ENCODE measurements around the gene ZNF526. TPM values are rescaled to one million over a fixed set of nuclear protein-coding genes. Genes with fewer than 3 reads are reported as not detected.

The ZNF526 gene
- total RNA-seq, 1 experiment from 2014 or later: 19.4 TPM

- POLR2A ChIA-PET: no interaction called here
- H3K27ac Mint-ChIP-seq (ENCODE audit: unreplicated experiment): no peak overlapping the region
- intact Hi-C loops (cut with micrococcal nuclease; ENCODE audit: unreplicated experiment): no loop called here
Measured at GRCh38 chr19:42271861-42272534, 51.9 kb downstream of the ZNF526 start.

GRCh38 chr19:42272535-42272897 lies 52.4 kb downstream of the ZNF526 start:
- H3K9me3 ChIP-seq: no peaks in the 10 kb centered on the region
- Mint-ChIP-seq H3K36me3 (ENCODE audit: insufficient read depth, unreplicated experiment) (peaks cover 11% of the 10 kb centered on the region), H3K9me3 (ENCODE audit: unreplicated experiment) (no peaks in the 10 kb centered on the region), H3K4me3 (ENCODE audit: unreplicated experiment) (no peak overlapping the region), H3K27me3 (ENCODE audit: insufficient read depth, unreplicated experiment) (no peaks in the 10 kb centered on the region), H3K4me1 (ENCODE audit: low read depth, unreplicated experiment) (no peaks in the 10 kb centered on the region), H3K27ac (ENCODE audit: unreplicated experiment) (no peak overlapping the region)
- POLR2A ChIA-PET: no interaction called here
- intact Hi-C loops (cut with micrococcal nuclease; ENCODE audit: unreplicated experiment): no loop called here
- CTCF ChIA-PET: no interaction called here
- H3K36me3 ChIP-seq (ENCODE audit: control insufficient read depth, insufficient read depth, low read length): no peaks in the 10 kb centered on the region
- DNase-seq: no peak
- TF ChIP-seq, protein P1, sequence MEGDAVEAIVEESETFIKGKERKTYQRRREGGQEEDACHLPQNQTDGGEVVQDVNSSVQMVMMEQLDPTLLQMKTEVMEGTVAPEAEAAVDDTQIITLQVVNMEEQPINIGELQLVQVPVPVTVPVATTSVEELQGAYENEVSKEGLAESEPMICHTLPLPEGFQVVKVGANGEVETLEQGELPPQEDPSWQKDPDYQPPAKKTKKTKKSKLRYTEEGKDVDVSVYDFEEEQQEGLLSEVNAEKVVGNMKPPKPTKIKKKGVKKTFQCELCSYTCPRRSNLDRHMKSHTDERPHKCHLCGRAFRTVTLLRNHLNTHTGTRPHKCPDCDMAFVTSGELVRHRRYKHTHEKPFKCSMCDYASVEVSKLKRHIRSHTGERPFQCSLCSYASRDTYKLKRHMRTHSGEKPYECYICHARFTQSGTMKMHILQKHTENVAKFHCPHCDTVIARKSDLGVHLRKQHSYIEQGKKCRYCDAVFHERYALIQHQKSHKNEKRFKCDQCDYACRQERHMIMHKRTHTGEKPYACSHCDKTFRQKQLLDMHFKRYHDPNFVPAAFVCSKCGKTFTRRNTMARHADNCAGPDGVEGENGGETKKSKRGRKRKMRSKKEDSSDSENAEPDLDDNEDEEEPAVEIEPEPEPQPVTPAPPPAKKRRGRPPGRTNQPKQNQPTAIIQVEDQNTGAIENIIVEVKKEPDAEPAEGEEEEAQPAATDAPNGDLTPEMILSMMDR (IDR thresholded peaks at IDR 0.05; ENCODE audit: insufficient read depth in 1 of 2, low read depth in 1 of 2, low read length in 1 of 2, severe bottlenecking in 1 of 2, unreplicated experiment in 1 of 2): no peak
- BruUV-seq (replicated peaks): no TSS peak
- H3K27me3 ChIP-seq (replicated peaks; ENCODE audit: control insufficient read depth, insufficient read depth, low read length): no peaks in the 10 kb centered on the region
- no peak overlapping the region for H3K4me3 ChIP-seq (ENCODE audit: low read depth, low read length)
- peaks cover 10% of the 10 kb centered on the region; the same call in 1 of the 2 replicates for H3K4me1 ChIP-seq

More at GRCh38 chr19:42271861-42272534, 51.9 kb downstream of the ZNF526 start:
- no peaks in the 10 kb centered on the region for H3K9me3 Mint-ChIP-seq (ENCODE audit: unreplicated experiment)
- Histone ChIP-seq H3K36me3 (ENCODE audit: control insufficient read depth, insufficient read depth, low read length) (no peaks in the 10 kb centered on the region), H3K27me3 (replicated peaks; ENCODE audit: control insufficient read depth, insufficient read depth, low read length) (no peaks in the 10 kb centered on the region), H3K9me3 (no peaks in the 10 kb centered on the region), H3K4me1 (peaks cover 10% of the 10 kb centered on the region; the same call in 1 of the 2 replicates), H3K4me3 (ENCODE audit: low read depth, low read length) (no peak overlapping the region)
- TF ChIP-seq, protein P1 (IDR thresholded peaks at IDR 0.05; ENCODE audit: insufficient read depth in 1 of 2, low read depth in 1 of 2, low read length in 1 of 2, severe bottlenecking in 1 of 2, unreplicated experiment in 1 of 2): no peak
- DNase-seq: no peak
- no peak overlapping the region for H3K4me3 Mint-ChIP-seq (ENCODE audit: unreplicated experiment)
- no peaks in the 10 kb centered on the region for H3K27me3 Mint-ChIP-seq (ENCODE audit: insufficient read depth, unreplicated experiment)
- peaks cover 11% of the 10 kb centered on the region for H3K36me3 Mint-ChIP-seq (ENCODE audit: insufficient read depth, unreplicated experiment)
- BruUV-seq (replicated peaks): no TSS peak
- H3K4me1 Mint-ChIP-seq (ENCODE audit: low read depth, unreplicated experiment): no peaks in the 10 kb centered on the region
- CTCF ChIA-PET: interaction anchor here (0.6 kb wide), 1 partner anchor 396 kb away, joined by 3 read pairs; no protein-coding TSS in a partner anchor

DNA sequence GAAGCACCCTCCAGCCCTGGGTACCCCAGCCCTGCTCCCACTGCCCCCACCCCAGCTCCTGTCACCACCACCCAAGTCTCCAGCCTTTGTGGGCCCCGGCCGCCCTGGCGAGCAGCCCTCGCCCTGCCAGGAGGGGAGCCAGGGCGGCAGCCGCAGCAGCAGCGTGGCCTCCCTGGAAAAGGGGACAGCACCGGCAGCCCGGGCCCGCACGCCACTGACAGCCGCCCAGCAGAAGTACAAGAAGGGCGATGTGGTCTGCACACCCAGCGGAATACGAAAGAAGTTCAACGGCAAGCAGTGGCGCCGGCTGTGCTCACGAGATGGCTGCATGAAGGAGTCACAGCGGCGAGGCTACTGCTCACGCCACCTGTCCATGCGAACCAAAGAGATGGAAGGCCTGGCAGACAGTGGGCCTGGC lies 52.9 kb downstream of the ZNF526 start:
- POLR2A ChIA-PET: no interaction called here
- H3K4me3 ChIP-seq (ENCODE audit: low read depth, low read length): no peak overlapping the region
- no peak for DNase-seq
- TF ChIP-seq, protein P1 (IDR thresholded peaks at IDR 0.05; ENCODE audit: insufficient read depth in 1 of 2, low read depth in 1 of 2, low read length in 1 of 2, severe bottlenecking in 1 of 2, unreplicated experiment in 1 of 2): no peak
- H3K27me3 ChIP-seq (replicated peaks; ENCODE audit: control insufficient read depth, insufficient read depth, low read length): no peaks in the 10 kb centered on the region
- H3K9me3 Mint-ChIP-seq (ENCODE audit: unreplicated experiment): no peaks in the 10 kb centered on the region
- H3K27ac Mint-ChIP-seq (ENCODE audit: unreplicated experiment): no peak overlapping the region
- CTCF ChIA-PET: no interaction called here
- H3K9me3 ChIP-seq: no peaks in the 10 kb centered on the region
- H3K36me3 ChIP-seq (ENCODE audit: control insufficient read depth, insufficient read depth, low read length): no peaks in the 10 kb centered on the region
- peaks cover 10% of the 10 kb centered on the region; the same call in 1 of the 2 replicates for H3K4me1 ChIP-seq
- no peaks in the 10 kb centered on the region for H3K27me3 Mint-ChIP-seq (ENCODE audit: insufficient read depth, unreplicated experiment)
- peaks cover 1% of the 10 kb centered on the region for H3K4me1 Mint-ChIP-seq (ENCODE audit: low read depth, unreplicated experiment)
- H3K4me3 Mint-ChIP-seq (ENCODE audit: unreplicated experiment): no peak overlapping the region
- BruUV-seq (replicated peaks): no TSS peak
- H3K36me3 Mint-ChIP-seq (ENCODE audit: insufficient read depth, unreplicated experiment): peaks cover 11% of the 10 kb centered on the region
- intact Hi-C loops (cut with micrococcal nuclease; ENCODE audit: unreplicated experiment): no loop called here
